HepG2 (cell line): Measurements from ENCODE around the gene ATP8B4.
"Not testable (repeated sequence)": the region's sequence is repeated elsewhere in the genome, so short reads cannot be mapped to it uniquely, and the experiment has no call there.

ENCODE experiments used
- ESRRA ChIP-seq: sonication (generic); formaldehyde crosslinking; IDR thresholded peaks from 2 replicates; pipeline ENCODE4 v1.5.1; 2020; ENCODE audit warnings: mild to moderate bottlenecking, low read depth, missing genetic modification reagents
- EZH2 ChIP-seq: conservative IDR thresholded peaks from 2 replicates; pipeline ENCODE4 v1.6.1; 2012; ENCODE audit warnings: mild to moderate bottlenecking, low read depth, low read length, moderate library complexity
- GLMP ChIP-seq: sonication (generic); formaldehyde crosslinking; IDR thresholded peaks from 2 replicates; pipeline ENCODE4 v1.9.0; 2021; ENCODE audit warnings: missing genetic modification reagents, mild to moderate bottlenecking, borderline replicate concordance
- MAZ ChIP-seq, 2 experiments: sonication (generic) in 1 of 2; formaldehyde crosslinking in 1 of 2; IDR thresholded peaks; 2 replicates each; pipeline versions ENCODE4 v1.5.0 to v1.6.1; 2012 to 2020; ENCODE audit warnings: low read depth in 2 of 2, mild to moderate bottlenecking in 2 of 2, borderline replicate concordance in 1 of 2, improper control_type of control experiment in 1 of 2, low read length in 1 of 2, missing genetic modification reagents in 1 of 2, moderate library complexity in 1 of 2
- RERE ChIP-seq: IDR thresholded peaks from 2 replicates; pipeline ENCODE4 v1.6.1; 2016; ENCODE audit warnings: low read depth, missing genetic modification reagents, missing compliant biosample characterization
- SMARCC2 ChIP-seq: fragments of 450-650 bp; IDR thresholded peaks from 2 replicates; pipeline ENCODE4 v1.6.1; 2017; ENCODE audit warnings: antibody characterized with exemption, mild to moderate bottlenecking
- ZNF564 ChIP-seq: sonication (generic); formaldehyde crosslinking; IDR thresholded peaks from 2 replicates; pipeline ENCODE4 v1.8.1; 2023; ENCODE audit warnings: mild to moderate bottlenecking, missing genetic modification reagents
- ZNF598 ChIP-seq: sonication (generic); formaldehyde crosslinking; IDR thresholded peaks from 2 replicates; pipeline ENCODE4 v1.5.1; 2020; ENCODE audit warnings: mild to moderate bottlenecking, missing genetic modification reagents, borderline replicate concordance
- ZNF639 ChIP-seq: conservative IDR thresholded peaks from 2 replicates; pipeline ENCODE4 v1.6.1; 2018; ENCODE audit warnings: missing genetic modification reagents
- ZNF652 ChIP-seq: IDR thresholded peaks from 2 replicates; pipeline ENCODE4 v1.6.1; 2016; ENCODE audit warnings: low read depth, borderline replicate concordance
- TF ChIP-seq, protein P1 (sequence below): sonication (generic); formaldehyde crosslinking; IDR thresholded peaks from 2 replicates; pipeline ENCODE4 v1.4.0; 2020; ENCODE audit warnings: missing genetic modification reagents, mild to moderate bottlenecking, borderline replicate concordance
- TF ChIP-seq, protein P2 (sequence below): IDR thresholded peaks from 2 replicates; pipeline ENCODE4 v1.6.1; 2012; ENCODE audit warnings: inconsistent platforms

- TF ChIP-seq, protein P1, sequence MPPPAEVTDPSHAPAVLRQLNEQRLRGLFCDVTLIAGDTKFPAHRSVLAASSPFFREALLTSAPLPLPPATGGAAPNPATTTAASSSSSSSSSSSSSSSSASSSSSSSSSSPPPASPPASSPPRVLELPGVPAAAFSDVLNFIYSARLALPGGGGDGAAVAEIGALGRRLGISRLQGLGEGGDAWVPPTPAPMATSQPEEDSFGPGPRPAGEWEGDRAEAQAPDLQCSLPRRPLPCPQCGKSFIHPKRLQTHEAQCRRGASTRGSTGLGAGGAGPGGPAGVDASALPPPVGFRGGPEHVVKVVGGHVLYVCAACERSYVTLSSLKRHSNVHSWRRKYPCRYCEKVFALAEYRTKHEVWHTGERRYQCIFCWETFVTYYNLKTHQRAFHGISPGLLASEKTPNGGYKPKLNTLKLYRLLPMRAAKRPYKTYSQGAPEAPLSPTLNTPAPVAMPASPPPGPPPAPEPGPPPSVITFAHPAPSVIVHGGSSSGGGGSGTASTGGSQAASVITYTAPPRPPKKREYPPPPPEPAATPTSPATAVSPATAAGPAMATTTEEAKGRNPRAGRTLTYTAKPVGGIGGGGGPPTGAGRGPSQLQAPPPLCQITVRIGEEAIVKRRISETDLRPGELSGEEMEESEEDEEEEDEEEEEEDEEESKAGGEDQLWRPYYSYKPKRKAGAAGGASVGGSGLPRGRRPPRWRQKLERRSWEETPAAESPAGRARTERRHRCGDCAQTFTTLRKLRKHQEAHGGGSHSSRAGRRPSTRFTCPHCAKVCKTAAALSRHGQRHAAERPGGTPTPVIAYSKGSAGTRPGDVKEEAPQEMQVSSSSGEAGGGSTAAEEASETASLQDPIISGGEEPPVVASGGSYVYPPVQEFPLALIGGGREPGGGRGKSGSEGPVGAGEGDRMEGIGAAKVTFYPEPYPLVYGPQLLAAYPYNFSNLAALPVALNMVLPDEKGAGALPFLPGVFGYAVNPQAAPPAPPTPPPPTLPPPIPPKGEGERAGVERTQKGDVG = not testable (repeated sequence)
- TF ChIP-seq EZH2; RERE; ESRRA (CRISPR knock-in tag); MAZ (IDR thresholded peaks at IDR 0.05; ENCODE audit: borderline replicate concordance, low read depth, low read length); MAZ (CRISPR knock-in tag; IDR thresholded peaks at IDR 0.05; ENCODE audit: low read depth); GLMP; ZNF652 (CRISPR knock-in tag); ZNF598 (CRISPR knock-in tag); ZNF639; ZNF564 (CRISPR knock-in tag); SMARCC2: not testable (repeated sequence)
- TF ChIP-seq, protein P2, sequence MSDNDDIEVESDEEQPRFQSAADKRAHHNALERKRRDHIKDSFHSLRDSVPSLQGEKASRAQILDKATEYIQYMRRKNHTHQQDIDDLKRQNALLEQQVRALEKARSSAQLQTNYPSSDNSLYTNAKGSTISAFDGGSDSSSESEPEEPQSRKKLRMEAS = not testable (repeated sequence)
These were observed 39.2 kb upstream of the ATP8B4 start for GRCh38 chr15:50158236-50158635.
